OCI-LY3 (cell line): ENCODE results near the gene GRM3.

Experiments used
- H2AFZ ChIP-seq: fragments of 200-600, 300-600 bp; shearing (Covaris generic); 2 replicates; pipeline ENCODE4 v1.6.0; 2014; ENCODE audit warnings: antibody characterized with exemption, low read depth, low read length
- H3K27ac ChIP-seq: fragments of 200-600, 300-600 bp; sonication (generic); 2 replicates; pipeline ENCODE4 v1.5.1; 2014; ENCODE audit warnings: mild to moderate bottlenecking, low read length, moderate library complexity, mixed read lengths
- H3K27me3 ChIP-seq: fragments of 200-600, 300-600 bp; sonication (generic); 2 replicates; pipeline ENCODE4 v1.6.1; 2014; ENCODE audit warnings: low read depth, low read length, mixed read lengths
- H3K36me3 ChIP-seq: fragments of 200-600, 300-600 bp; sonication (generic); replicated peaks from 2 replicates; pipeline ENCODE3; 2014; ENCODE audit warnings: low read depth, low read length, mixed read lengths
- H3K4me1 ChIP-seq: fragments of 300-600, 200-600 bp; sonication (generic); 2 replicates; pipeline ENCODE4 v1.6.1; 2014; ENCODE audit warnings: low read length, mixed read lengths
- H3K4me2 ChIP-seq: fragments of 200-600, 300-600 bp; sonication (generic); 2 replicates; pipeline ENCODE4 v1.6.1; 2014; ENCODE audit warnings: low read length, mixed read lengths
- H3K4me3 ChIP-seq: fragments of 300-600, 200-600 bp; sonication (generic); 2 replicates; pipeline ENCODE4 v1.5.1; 2014; ENCODE audit warnings: antibody characterized with exemption, mild to moderate bottlenecking, low read length, moderate library complexity
- H3K79me2 ChIP-seq: fragments of 300-600, 200-600 bp; shearing (Covaris generic); 2 replicates; pipeline ENCODE4 v1.6.1; 2014; ENCODE audit warnings: mild to moderate bottlenecking, low read length, mixed read lengths
- H3K9ac ChIP-seq: fragments of 300-600, 200-600 bp; shearing (Covaris generic); 2 replicates; pipeline ENCODE4 v1.6.0; 2014; ENCODE audit warnings: mild to moderate bottlenecking, low read length, moderate library complexity
- H3K9me3 ChIP-seq: fragments of 200-600, 300-600 bp; shearing (Covaris generic); 2 replicates; pipeline ENCODE4 v1.6.1; 2014; ENCODE audit warnings: low read length, mixed read lengths; ENCODE audit not compliant: insufficient read depth
- H4K20me1 ChIP-seq: fragments of 200-600, 300-600 bp; sonication (generic); 2 replicates; pipeline ENCODE4 v1.6.1; 2016; ENCODE audit warnings: low read length, mixed read lengths; ENCODE audit not compliant: insufficient read depth
- CTCF ChIP-seq: fragments of 200-600, 300-600 bp; sonication (generic); IDR thresholded peaks from 2 replicates; pipeline ENCODE4 v1.5.1; 2014; ENCODE audit warnings: antibody characterized with exemption, low read length, low read depth
- EZH2phosphoT487 ChIP-seq: fragments of 200-600 bp; shearing (Covaris generic); IDR thresholded peaks from 2 replicates; pipeline ENCODE4 v1.6.1; 2018; ENCODE audit warnings: antibody characterized with exemption, mixed run types, low read depth

GRM3 gene

DNA sequence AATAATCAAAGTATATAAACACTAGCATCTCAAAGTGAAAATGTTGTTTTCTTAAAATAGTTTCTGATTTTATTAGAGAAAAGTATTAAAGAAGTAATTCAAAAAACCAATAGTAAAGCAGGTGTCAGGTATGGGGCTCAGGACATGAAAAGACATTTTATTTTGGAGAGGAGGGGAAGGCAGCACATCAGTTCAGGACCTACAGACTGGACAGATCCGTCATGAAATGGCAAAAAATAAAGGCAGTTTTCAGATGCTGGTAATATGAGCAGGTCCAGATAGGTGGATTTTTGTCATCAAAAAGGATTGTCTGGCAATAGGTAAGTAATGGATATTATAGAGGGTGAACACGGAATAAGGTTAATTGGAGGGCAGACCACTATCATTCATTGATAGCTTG lies 49.0 kb downstream of the GRM3 start:
- Histone ChIP-seq H3K4me1 (no peaks in the 10 kb centered on the region), H3K79me2 (no peaks in the 10 kb centered on the region), H3K27me3 (no peaks in the 10 kb centered on the region), H3K4me2 (no peak overlapping the region), H3K27ac (no peak overlapping the region), H4K20me1 (no peaks in the 10 kb centered on the region), H2AFZ (no peak overlapping the region), H3K9me3 (no peaks in the 10 kb centered on the region), H3K4me3 (no peak overlapping the region), H3K36me3 (no peaks in the 10 kb centered on the region), H3K9ac (no peak overlapping the region)
- TF ChIP-seq EZH2phosphoT487 = no peak
- TF ChIP-seq CTCF = no peak

DNA sequence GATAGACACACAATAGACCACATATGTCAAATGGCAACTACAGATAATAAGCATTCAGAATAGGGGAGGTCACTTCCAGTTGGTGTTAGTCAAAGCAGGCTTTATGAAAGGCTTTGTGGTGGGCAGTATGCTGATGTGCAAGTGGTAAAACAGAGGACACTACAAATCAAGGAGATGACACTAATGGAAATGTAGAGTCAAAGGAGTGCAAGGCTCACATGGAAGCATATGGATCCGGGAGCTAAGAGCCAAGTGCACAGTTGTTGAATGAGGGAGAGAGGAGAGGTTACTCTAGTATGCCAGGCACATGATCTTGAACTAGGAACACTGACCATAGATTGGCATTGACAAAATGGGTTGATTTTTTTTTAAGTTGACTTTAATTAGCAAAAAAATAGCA lies 62.7 kb downstream of the GRM3 start:
- Histone ChIP-seq H3K27ac (no peak overlapping the region), H3K9me3 (no peaks in the 10 kb centered on the region), H3K27me3 (no peaks in the 10 kb centered on the region), H2AFZ (no peak overlapping the region), H3K4me3 (no peak overlapping the region), H3K4me1 (no peaks in the 10 kb centered on the region), H3K4me2 (no peak overlapping the region), H4K20me1 (no peaks in the 10 kb centered on the region), H3K36me3 (no peaks in the 10 kb centered on the region), H3K9ac (no peak overlapping the region), H3K79me2 (no peaks in the 10 kb centered on the region)
- TF ChIP-seq EZH2phosphoT487 = no peak
- no peak for TF ChIP-seq CTCF

GRCh38 chr7:86708031-86708680 lies 64.4 kb downstream of the GRM3 start:
- H3K4me1 ChIP-seq = no peaks in the 10 kb centered on the region
- H3K9ac ChIP-seq = no peak overlapping the region
- no peak overlapping the region for H3K4me3 ChIP-seq
- no peak for TF ChIP-seq CTCF
- H3K79me2 ChIP-seq = no peaks in the 10 kb centered on the region
- no peak overlapping the region for H2AFZ ChIP-seq
- no peaks in the 10 kb centered on the region for H3K9me3 ChIP-seq
- H3K27ac ChIP-seq = no peak overlapping the region
- H3K36me3 ChIP-seq = no peaks in the 10 kb centered on the region
- H4K20me1 ChIP-seq = no peaks in the 10 kb centered on the region
- H3K4me2 ChIP-seq = no peak overlapping the region
- no peaks in the 10 kb centered on the region for H3K27me3 ChIP-seq

- no peak overlapping the region for H3K4me3 ChIP-seq
- no peaks in the 10 kb centered on the region for H3K4me1 ChIP-seq
- no peaks in the 10 kb centered on the region for H3K79me2 ChIP-seq
- H3K36me3 ChIP-seq = no peaks in the 10 kb centered on the region
- no peaks in the 10 kb centered on the region for H4K20me1 ChIP-seq
- no peak overlapping the region for H3K4me2 ChIP-seq
- no peaks in the 10 kb centered on the region for H3K9me3 ChIP-seq
- H3K9ac ChIP-seq = no peak overlapping the region
- H2AFZ ChIP-seq = no peak overlapping the region
- no peaks in the 10 kb centered on the region for H3K27me3 ChIP-seq
- TF ChIP-seq CTCF = no peak
- no peak for TF ChIP-seq EZH2phosphoT487
- H3K27ac ChIP-seq = no peak overlapping the region
Observed at GRCh38 chr7:86720306-86720705, 76.6 kb downstream of the GRM3 start.
